Subcutaneous abdominal adipose tissue (tissue), 5 donors: ENCODE data around the gene SLC38A11.

Experiments
- H3K27ac ChIP-seq: one replicate; pipeline ENCODE4 v1.7.0; 2013; ENCODE audit warnings: low read depth, mild to moderate bottlenecking, inconsistent platforms, low read length, moderate library complexity
- H3K27me3 ChIP-seq, 5 donors: one replicate each; pipeline ENCODE4 v1.7.0; 2013; ENCODE audit warnings: low read length in 5 of 5, inconsistent platforms in 1 of 5; ENCODE audit not compliant: control insufficient read depth in 5 of 5, insufficient read depth in 4 of 5
- H3K36me3 ChIP-seq, 5 donors: one replicate each; pipeline ENCODE4 v1.7.0; 2013; ENCODE audit warnings: low read length in 5 of 5; ENCODE audit not compliant: control insufficient read depth in 5 of 5, insufficient read depth in 5 of 5
- H3K4me1 ChIP-seq, 5 donors: one replicate each; pipeline ENCODE4 v1.7.0; 2013; ENCODE audit warnings: low read length in 5 of 5, mild to moderate bottlenecking in 3 of 5, moderate library complexity in 1 of 5; ENCODE audit not compliant: control insufficient read depth in 5 of 5, insufficient read depth in 5 of 5
- H3K4me3 ChIP-seq, 5 donors: one replicate each; pipeline ENCODE4 v1.7.0; 2013; ENCODE audit warnings: low read length in 5 of 5, low read depth in 1 of 5
- H3K9ac ChIP-seq, 5 donors: one replicate each; pipeline ENCODE4 v1.7.0; 2013; ENCODE audit warnings: low read length in 5 of 5, mild to moderate bottlenecking in 4 of 5, moderate library complexity in 3 of 5
- H3K9me3 ChIP-seq, 5 donors: one replicate each; pipeline ENCODE4 v1.7.0; 2013; ENCODE audit warnings: low read length in 5 of 5; ENCODE audit not compliant: control insufficient read depth in 5 of 5
- donor health status: healthy.
- donor health status: healthy.
- donor health status: healthy.
- donor health status: healthy.
- donor health status: healthy.

SLC38A11 gene

GRCh38 chr2:164903204-164903603 lies 52.1 kb downstream of the SLC38A11 start:
- no peak overlapping the region for H3K27ac ChIP-seq
- no peaks in the 10 kb centered on the region for H3K36me3 ChIP-seq
- H3K4me3 ChIP-seq: no peak overlapping the region
- H3K9ac ChIP-seq: no peak overlapping the region
- no peaks in the 10 kb centered on the region for H3K27me3 ChIP-seq
- H3K4me1 ChIP-seq: peaks cover 0 to 13% (median 0%) of the 10 kb centered on the region in 5 donors
- no peaks in the 10 kb centered on the region for H3K9me3 ChIP-seq

DNA sequence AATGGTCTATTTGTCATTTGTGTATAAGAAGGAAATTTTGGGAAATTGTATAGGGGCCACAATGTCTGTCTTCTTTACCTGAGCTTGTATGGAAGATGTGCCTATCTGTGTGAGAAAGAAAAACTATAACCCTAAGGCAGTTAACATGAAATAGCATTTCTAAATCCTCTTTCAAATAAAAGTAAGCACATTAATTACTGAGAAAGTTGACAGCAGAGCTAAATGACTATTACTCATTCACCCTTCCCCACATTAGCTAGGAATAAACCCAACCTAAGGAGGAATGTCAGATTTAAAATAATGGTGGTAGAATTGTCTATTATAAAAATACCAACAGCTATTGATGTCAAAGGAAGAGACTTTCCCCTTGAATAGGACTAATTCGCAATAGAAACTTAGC lies 56.2 kb downstream of the SLC38A11 start:
- Histone ChIP-seq H3K9ac (no peak overlapping the region), H3K4me1 (peaks cover 0 to 16% (median 0%) of the 10 kb centered on the region in 5 donors), H3K9me3 (no peaks in the 10 kb centered on the region), H3K4me3 (no peak overlapping the region), H3K36me3 (no peaks in the 10 kb centered on the region), H3K27me3 (no peaks in the 10 kb centered on the region), H3K27ac (no peak overlapping the region)

DNA sequence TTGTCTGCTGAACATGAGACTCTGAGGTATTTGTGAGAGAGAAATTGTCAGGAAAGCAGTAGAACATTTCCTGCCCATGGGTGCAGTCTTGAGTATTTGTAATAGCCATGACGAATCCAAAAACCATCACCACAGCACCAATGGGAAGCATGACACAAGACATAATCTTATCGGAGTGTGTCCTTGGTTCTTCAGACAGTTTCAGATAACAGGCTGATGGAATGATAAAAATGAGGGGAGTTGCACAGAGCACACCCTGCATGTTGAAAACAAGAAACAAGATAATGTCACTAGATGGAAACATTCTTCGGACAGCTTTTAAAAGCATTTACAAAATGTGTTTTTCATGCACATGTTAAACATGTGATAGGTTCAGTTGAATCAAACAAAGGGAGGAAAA lies 56.9 kb downstream of the SLC38A11 start:
- H3K36me3 ChIP-seq: no peaks in the 10 kb centered on the region
- H3K27me3 ChIP-seq: no peaks in the 10 kb centered on the region
- no peaks in the 10 kb centered on the region for H3K9me3 ChIP-seq
- no peak overlapping the region for H3K9ac ChIP-seq
- H3K4me3 ChIP-seq: no peak overlapping the region
- no peak overlapping the region for H3K27ac ChIP-seq
- peaks cover 0 to 10% (median 0%) of the 10 kb centered on the region in 5 donors for H3K4me1 ChIP-seq

DNA sequence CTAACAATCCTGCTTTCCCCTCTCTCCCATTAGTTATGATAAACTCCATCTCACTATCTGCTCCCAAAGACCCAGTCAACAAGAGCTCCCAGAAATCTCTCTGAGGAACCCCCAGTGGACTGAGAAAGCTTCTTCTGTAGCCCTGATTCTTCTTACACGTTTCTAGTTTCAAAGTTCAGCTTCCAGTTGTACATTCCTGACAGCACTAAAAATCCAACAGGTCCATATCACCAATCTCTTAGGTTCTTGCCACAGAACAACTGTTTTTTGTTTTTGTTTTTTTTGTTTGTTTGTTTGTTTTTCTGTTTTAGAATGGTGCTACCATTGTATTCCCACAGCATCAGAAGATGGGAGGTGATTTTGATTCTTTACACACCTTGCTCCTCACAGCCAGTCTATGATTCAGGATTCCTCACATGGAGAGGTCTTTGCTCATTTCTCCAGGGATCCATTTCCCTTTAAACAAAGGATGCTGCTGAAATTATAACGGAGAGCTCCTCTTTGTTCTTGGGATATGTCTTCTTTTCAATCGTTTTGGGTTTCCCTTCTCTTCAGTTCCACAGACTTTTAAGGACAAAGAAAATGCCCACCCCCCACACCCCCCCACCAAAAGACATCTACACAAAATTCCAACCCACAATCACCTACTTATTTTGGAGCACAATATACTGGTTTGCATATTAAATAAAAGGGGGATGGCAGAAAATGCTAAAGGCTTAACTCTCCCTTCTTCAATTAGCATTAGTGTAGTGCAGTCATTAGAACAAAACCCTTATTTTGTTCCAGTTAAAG lies 57.7 kb downstream of the SLC38A11 start:
- Histone ChIP-seq H3K27ac (no peak overlapping the region), H3K4me3 (no peak overlapping the region)

DNA sequence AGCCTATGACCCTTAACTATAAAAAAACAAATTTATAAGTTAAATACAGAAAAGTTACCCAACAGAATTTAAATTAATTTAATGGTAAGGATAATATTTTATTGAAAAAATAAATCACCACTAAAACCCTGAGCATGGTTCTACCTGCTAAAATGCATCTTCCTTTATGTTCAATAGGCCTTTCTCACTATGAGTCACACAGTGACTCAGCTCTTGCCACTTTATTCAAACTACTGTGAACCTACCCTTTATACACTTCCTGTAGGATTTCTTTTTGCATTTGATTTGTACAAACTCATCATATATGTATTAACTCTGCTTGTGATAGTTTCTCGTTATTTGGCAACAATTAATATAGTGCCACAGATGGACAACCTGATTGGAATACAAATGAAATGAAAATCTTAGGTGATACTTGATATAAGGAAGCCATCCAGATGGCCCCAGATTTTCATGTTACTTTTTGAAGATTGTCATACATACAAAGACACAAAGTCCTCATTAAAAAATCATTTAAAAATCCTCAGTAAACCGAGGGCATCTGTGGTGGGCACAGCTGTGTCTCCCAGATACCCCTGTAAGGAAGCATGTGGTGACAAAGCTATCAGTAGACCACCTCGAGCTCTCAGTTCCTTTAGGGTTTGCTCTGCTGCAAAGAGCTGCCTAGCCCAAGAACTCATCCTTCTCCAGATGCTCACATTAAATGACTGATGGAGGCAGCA lies 58.5 kb downstream of the SLC38A11 start:
- Histone ChIP-seq H3K36me3 (no peaks in the 10 kb centered on the region), H3K27me3 (no peaks in the 10 kb centered on the region), H3K4me1 (peaks cover 0 to 6% (median 0%) of the 10 kb centered on the region in 5 donors), H3K27ac (no peak overlapping the region), H3K4me3 (no peak overlapping the region), H3K9ac (no peak overlapping the region), H3K9me3 (no peaks in the 10 kb centered on the region)

More for the DNA sequence above, 57.7 kb downstream of the SLC38A11 start:
- Histone ChIP-seq H3K9me3 (no peaks in the 10 kb centered on the region), H3K4me1 (peaks cover 0 to 4% (median 0%) of the 10 kb centered on the region in 5 donors), H3K27me3 (no peaks in the 10 kb centered on the region), H3K9ac (no peak overlapping the region), H3K36me3 (no peaks in the 10 kb centered on the region)

DNA sequence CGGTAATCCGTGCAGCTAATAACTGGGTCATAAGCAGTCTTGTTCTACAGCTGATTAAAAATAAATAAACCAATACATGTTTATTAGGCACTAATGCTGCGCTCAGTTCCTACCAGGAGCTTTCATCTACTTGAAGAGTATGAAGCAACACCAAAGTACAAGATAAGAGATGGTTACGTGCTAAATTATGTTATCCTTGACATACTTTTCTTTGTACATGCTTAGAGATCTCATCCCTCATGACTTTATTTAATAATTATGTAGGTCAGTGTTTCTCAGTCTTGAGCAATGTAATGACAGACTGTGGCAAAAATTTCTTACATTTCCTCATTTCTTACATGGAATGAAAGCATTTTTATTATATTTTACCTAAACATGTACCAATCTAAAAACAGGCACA lies 59.1 kb downstream of the SLC38A11 start:
- peaks cover 0 to 11% (median 0%) of the 10 kb centered on the region in 5 donors for H3K4me1 ChIP-seq
- no peak overlapping the region for H3K4me3 ChIP-seq
- H3K9ac ChIP-seq: no peak overlapping the region
- H3K9me3 ChIP-seq: no peaks in the 10 kb centered on the region
- H3K27ac ChIP-seq: no peak overlapping the region
- H3K36me3 ChIP-seq: no peaks in the 10 kb centered on the region
- H3K27me3 ChIP-seq: no peaks in the 10 kb centered on the region

DNA sequence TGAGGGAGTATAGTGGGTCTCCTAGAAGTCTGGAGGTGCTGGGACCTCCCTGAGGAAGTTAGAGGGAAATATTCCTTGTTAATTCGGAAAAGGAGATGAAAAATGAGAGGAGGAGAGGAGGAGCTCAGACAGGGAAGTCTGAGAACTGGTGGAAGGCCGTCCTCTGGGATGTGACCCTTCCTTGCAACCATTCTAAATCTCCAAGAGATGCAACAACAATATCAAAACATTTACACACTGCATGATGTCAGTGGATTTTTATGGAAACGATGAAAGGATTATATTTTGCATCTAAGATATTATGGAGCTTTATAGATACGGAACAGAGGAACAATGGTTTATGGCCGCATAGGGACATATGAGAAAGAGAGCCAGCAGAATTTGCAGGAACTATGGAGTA lies 63.9 kb downstream of the SLC38A11 start:
- H3K9ac ChIP-seq: no peak overlapping the region
- no peaks in the 10 kb centered on the region for H3K36me3 ChIP-seq
- H3K27me3 ChIP-seq: no peaks in the 10 kb centered on the region
- no peaks in the 10 kb centered on the region for H3K9me3 ChIP-seq
- no peak overlapping the region for H3K27ac ChIP-seq
- peaks cover 0 to 17% (median 0%) of the 10 kb centered on the region in 5 donors for H3K4me1 ChIP-seq
- no peak overlapping the region for H3K4me3 ChIP-seq

- Histone ChIP-seq H3K4me3 (no peak overlapping the region), H3K27me3 (no peaks in the 10 kb centered on the region), H3K9me3 (no peaks in the 10 kb centered on the region), H3K36me3 (no peaks in the 10 kb centered on the region), H3K9ac (no peak overlapping the region), H3K4me1 (peaks cover 0 to 14% (median 0%) of the 10 kb centered on the region in 5 donors), H3K27ac (no peak overlapping the region)
Measured at GRCh38 chr2:164890544-164890943, 64.8 kb downstream of the SLC38A11 start.

DNA sequence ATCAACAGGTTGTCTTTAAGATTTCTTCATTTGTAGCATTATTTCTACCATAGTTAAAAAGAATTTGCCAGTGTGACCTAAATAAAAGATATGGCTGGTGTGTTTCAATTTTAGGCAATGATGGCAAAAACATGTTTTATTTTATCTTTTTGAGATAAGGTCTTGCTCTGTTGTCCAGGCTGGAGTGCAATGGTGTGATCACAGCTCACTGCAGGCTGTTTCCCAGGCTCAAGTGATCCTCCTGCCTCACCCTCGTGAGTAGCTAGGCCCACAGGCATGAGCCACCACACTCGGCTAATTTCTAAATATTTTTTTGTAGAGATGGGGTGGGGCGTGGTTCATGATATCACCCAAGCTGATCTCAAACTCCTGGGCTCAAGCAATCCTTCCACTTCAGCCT lies 66.7 kb downstream of the SLC38A11 start:
- Histone ChIP-seq H3K4me1 (peaks cover 0 to 14% (median 0%) of the 10 kb centered on the region in 5 donors), H3K27ac (no peak overlapping the region), H3K27me3 (no peaks in the 10 kb centered on the region), H3K9me3 (no peaks in the 10 kb centered on the region), H3K4me3 (no peak overlapping the region), H3K9ac (no peak overlapping the region), H3K36me3 (no peaks in the 10 kb centered on the region)

DNA sequence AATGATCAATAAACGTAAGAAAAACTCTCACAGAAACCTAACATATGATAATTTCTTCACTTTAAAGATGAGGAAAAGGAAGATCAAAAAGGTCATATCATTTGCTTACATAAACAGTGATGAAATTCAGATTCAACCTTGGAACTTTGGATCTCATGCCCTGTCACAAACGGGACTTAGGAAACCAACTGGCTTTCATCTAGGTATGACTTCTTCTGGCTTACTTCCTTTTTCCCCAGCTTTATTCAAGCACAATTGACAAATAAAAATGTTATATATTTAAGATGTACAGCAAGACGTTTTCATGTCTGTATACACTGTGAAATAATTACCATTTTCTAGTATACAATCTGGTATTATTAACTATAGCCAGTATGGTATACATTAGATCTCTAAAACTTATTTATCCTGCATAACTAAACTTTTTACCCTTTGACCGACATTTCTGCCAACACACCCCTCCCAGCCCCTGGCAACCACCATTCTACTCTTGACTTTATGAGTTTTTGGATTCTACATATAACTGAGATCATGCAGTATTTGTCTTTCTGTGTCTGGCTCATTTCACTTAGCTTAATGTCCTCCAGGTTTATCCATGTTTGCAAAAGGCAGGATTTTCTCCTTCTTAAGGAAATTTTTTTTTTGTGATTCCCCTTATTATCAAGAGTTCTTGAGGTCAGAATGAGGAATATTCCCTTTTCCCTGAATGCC lies 67.7 kb downstream of the SLC38A11 start:
- Histone ChIP-seq H3K9ac (no peak overlapping the region), H3K27ac (no peak overlapping the region), H3K27me3 (no peaks in the 10 kb centered on the region), H3K36me3 (no peaks in the 10 kb centered on the region), H3K9me3 (no peaks in the 10 kb centered on the region), H3K4me1 (peaks cover 0 to 15% (median 0%) of the 10 kb centered on the region in 5 donors), H3K4me3 (no peak overlapping the region)
